ENCODE data around the gene TMEM98.
"Not testable (repeated sequence)": the region's sequence is repeated elsewhere in the genome, so short reads cannot be mapped to it uniquely, and the experiment has no call there.

The TMEM98 gene

GRCh38 chr17:32980230-32980629 is 52.3 kb downstream of the TMEM98 start:
- DNase-seq = no peak

GRCh38 chr17:32981611-32982010 is 53.7 kb downstream of the TMEM98 start:
- not testable (repeated sequence) for DNase-seq

- no peak for DNase-seq
Observed at GRCh38 chr17:32985050-32985756, 57.2 kb downstream of the TMEM98 start.

GRCh38 chr17:32987453-32987805 is 59.5 kb downstream of the TMEM98 start:
- not testable (repeated sequence) for DNase-seq

GRCh38 chr17:32987868-32988267 is 59.9 kb downstream of the TMEM98 start:
- not testable (repeated sequence) for DNase-seq

- DNase-seq = no peak
Observed at GRCh38 chr17:32988481-32989101, 60.6 kb downstream of the TMEM98 start.

GRCh38 chr17:32992321-32993033 is 64.5 kb downstream of the TMEM98 start:
- no peak for DNase-seq

GRCh38 chr17:32993977-32994376 is 66.0 kb downstream of the TMEM98 start:
- peak in 1 of 56 donors; percentile 14 for DNase-seq

Data from nucleus accumbens (tissue), 56 donors.